GM21423 (cell line): Measurements from ENCODE around the gene RBP5.

Experiments used
- ATAC-seq: cut with Tn5 transposase; IDR thresholded peaks from one replicate; pipeline ENCODE4 v1.9.1; 2021; ENCODE audit warnings: mild to moderate bottlenecking, moderate library complexity; ENCODE audit not compliant: unreplicated experiment

Gene RBP5

GRCh38 chr12:7076493-7076892 is 52.2 kb downstream of the RBP5 start:
- no peak for ATAC-seq

DNA sequence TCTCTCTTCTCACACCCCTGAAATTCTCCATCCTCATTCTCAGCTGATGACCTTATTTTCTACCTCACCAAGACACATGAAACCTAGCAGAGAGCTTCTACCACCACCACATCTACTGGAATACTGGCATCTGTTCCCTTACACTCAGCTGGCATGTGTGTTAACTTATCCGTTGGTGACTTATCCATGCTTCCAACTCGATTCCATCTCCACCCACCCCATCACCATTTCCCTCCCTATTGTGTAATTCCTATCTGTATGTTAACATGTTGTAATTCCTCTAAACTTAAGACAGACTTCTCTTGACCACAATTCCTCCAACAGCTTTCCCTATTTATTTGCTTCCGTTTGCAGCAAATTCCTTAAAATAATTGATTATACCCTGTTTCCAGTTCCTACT is 52.8 kb downstream of the RBP5 start:
- no peak for ATAC-seq

DNA sequence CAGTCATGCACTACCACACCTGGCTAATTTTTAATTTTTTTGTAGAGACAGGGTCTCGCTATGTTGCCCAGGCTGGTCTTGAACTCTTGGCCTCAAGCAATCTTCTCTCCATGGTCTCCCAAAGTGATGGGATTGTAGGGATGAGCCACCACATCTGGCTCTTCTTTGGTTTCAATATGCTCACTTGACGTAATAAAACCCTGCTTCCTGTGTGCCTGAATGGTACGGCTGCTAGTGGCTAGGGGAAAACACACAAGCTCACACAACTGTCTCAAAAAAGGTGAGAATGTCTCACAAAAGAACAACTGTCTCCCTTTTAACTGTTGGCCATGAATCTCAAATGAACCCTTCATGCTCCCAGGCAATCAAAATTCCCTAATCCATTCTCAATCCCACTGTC is 53.2 kb downstream of the RBP5 start:
- no peak for ATAC-seq

DNA sequence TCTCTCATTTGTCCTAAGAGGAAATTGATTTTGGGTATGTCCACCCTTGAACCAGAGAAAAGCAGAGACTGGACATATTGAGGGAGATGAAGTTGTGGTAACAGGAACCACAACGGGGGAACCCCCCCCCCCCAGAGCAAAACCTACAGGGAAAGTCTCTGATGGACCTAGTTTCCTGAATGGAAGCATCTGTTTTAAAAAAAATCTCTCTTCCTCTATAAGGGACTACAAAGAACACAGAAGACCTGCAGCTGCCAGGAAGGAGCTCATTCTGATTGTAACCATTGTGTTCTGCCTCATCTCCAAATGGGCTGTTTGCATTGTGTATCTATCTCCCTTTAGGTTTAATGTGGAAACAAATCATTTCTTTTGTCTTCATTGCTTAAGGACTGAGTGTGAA is 54.7 kb downstream of the RBP5 start:
- no peak for ATAC-seq
